Gastrocnemius medialis (tissue), 4 donors: ENCODE results near the gene C13orf46. TPM values are rescaled to one million over a fixed set of nuclear protein-coding genes. Genes with fewer than 3 reads are reported as not detected.

Experiments
- ATAC-seq, 2 donors: fragments of 150-250 bp; one replicate each; pipeline ENCODE4 v1.9.1; 2016
- DNase-seq, 2 donors: peaks; one replicate each; pipeline ENCODE4 v3.0.0-alpha.2; 2019
- H3K27ac ChIP-seq, 4 donors: fragments of 200-600 bp; sonication (generic); 1 replicate in 1 of 4; 2 replicates in 3 of 4; pipeline ENCODE4 v1.5.1; 2016 to 2018; ENCODE audit warnings: mild to moderate bottlenecking in 2 of 4, moderate library complexity in 1 of 4
- H3K27me3 ChIP-seq, 3 donors: fragments of 200-600 bp; sonication (generic) in 2 of 3; 1 replicate in 1 of 3; 2 replicates in 2 of 3; pipeline versions ENCODE4 v1.5.1 to v1.6.0; 2016 to 2019; ENCODE audit warnings: mild to moderate bottlenecking in 1 of 3, moderate library complexity in 1 of 3
- H3K36me3 ChIP-seq, 2 donors: fragments of 200-600 bp; sonication (generic) in 1 of 2; one replicate each; pipeline ENCODE4 v1.5.1; 2017 to 2018
- H3K4me1 ChIP-seq, 2 donors: fragments of 200-600 bp; sonication (generic) in 1 of 2; one replicate each; pipeline ENCODE4 v1.5.1; 2016 to 2017; ENCODE audit warnings: mild to moderate bottlenecking in 2 of 2
- H3K4me3 ChIP-seq, 4 donors: fragments of 200-600 bp; sonication (generic) in 3 of 4; 1 replicate in 1 of 4; 2 replicates in 3 of 4; pipeline ENCODE4 v1.5.1; 2016 to 2019; ENCODE audit warnings: mild to moderate bottlenecking in 2 of 4
- H3K9me3 ChIP-seq, 3 donors: fragments of 200-600 bp; sonication (generic) in 2 of 3; 1 replicate in 1 of 3; 2 replicates in 2 of 3; pipeline ENCODE4 v1.5.1; 2016 to 2019
- CTCF ChIP-seq, 5 experiments: fragments of 450-650 bp in 3 of 5; fragments of 200-600 bp in 2 of 5; sonication (generic) in 2 of 5; IDR thresholded peaks in 4 of 5; conservative IDR thresholded peaks in 1 of 5; 1 replicate in 4 of 5; 2 replicates in 1 of 5; pipeline ENCODE4 v1.5.1; 2016 to 2019; ENCODE audit warnings: antibody characterized with exemption in 5 of 5, mild to moderate bottlenecking in 3 of 5, moderate library complexity in 3 of 5
- POLR2A ChIP-seq, 2 donors: fragments of 450-650 bp; IDR thresholded peaks; one replicate each; pipeline ENCODE4 v1.6.1; 2017; ENCODE audit warnings: antibody characterized with exemption in 2 of 2, mild to moderate bottlenecking in 2 of 2, moderate library complexity in 2 of 2
- in situ Hi-C, 4 donors: fragments of 200-750 bp; cut with MboI; loops; one replicate each; pipeline versions ENCODE4 v1.15.0 to v1.8.0; 2017; ENCODE audit warnings: low sequenced_read_pairs in 4 of 4
- intact Hi-C: fragments of 100-400 bp; cut with DNase I; formaldehyde crosslinking; loops from one replicate; pipeline ENCODE4 v1.15.1; 2023; ENCODE audit warnings: low total_unique reads
- total RNA-seq, 4 donors: library from RNA; depleted of rRNA; stranded (reverse); fragments of >200 nt; gene quantifications; one replicate each; pipeline versions ENCODE4 v1.1.0 to v1.2.3, GENCODE V29; 2016

C13orf46 gene
- total RNA-seq, 4 donors from 2014 or later = 0.10 to 0.69 (median 0.15) TPM; not detected in 1

- ATAC-seq (no peak), DNase-seq (peak; percentile 1 to 9)
- TF ChIP-seq CTCF (IDR thresholded peaks at IDR 0.05 in 4 of 5, conservative IDR thresholded peaks at IDR 0.05 in 1 of 5) (no peak), POLR2A (IDR thresholded peaks at IDR 0.05) (no peak)
- Histone ChIP-seq H3K27ac (no peak overlapping the region), H3K36me3 (no peaks in the 10 kb centered on the region), H3K4me1 (peaks cover 37 to 46% of the 10 kb centered on the region in 2 donors), H3K9me3 (no peaks in the 10 kb centered on the region), H3K4me3 (no peak overlapping the region), H3K27me3 (no peaks in the 10 kb centered on the region)
- intact Hi-C loops (no loop called here), in situ Hi-C loops (no loop called here)
Observed at GRCh38 chr13:113930671-113931637, 42.9 kb downstream of the C13orf46 start.

- TF ChIP-seq CTCF (IDR thresholded peaks at IDR 0.05 in 4 of 5, conservative IDR thresholded peaks at IDR 0.05 in 1 of 5) (no peak), POLR2A (IDR thresholded peaks at IDR 0.05) (no peak)
- H3K4me3 ChIP-seq = no peak overlapping the region
- intact Hi-C loops (loop anchor here (2.0 to 5.0 kb wide), 3 partner anchors 67 to 108 kb away; no protein-coding TSS in a partner anchor), in situ Hi-C loops (loop anchor here in 1 of 4 donors (10.0 kb wide), 1 partner anchor 105 kb away; no protein-coding TSS in a partner anchor)
- ATAC-seq (no peak), DNase-seq (peak; percentile 17 to 51)
- H3K27me3 ChIP-seq = no peaks in the 10 kb centered on the region
- peak overlapping the region; percentile 84 to 90 (median 87) for H3K27ac ChIP-seq
- peaks cover 38 to 40% of the 10 kb centered on the region in 2 donors for H3K4me1 ChIP-seq
- H3K36me3 ChIP-seq = no peaks in the 10 kb centered on the region
- no peaks in the 10 kb centered on the region for H3K9me3 ChIP-seq
Observed at GRCh38 chr13:113929628-113930615, 44.0 kb downstream of the C13orf46 start.

- intact Hi-C loops (loop anchor here (2.0 to 5.0 kb wide), 3 partner anchors 66 to 107 kb away; no protein-coding TSS in a partner anchor), in situ Hi-C loops (loop anchor here in 1 of 4 donors (10.0 kb wide), 1 partner anchor 104 kb away; no protein-coding TSS in a partner anchor)
- ATAC-seq (peak; percentile 81 to 82), DNase-seq (peak; percentile 95 to 99)
- H3K9me3 ChIP-seq = no peaks in the 10 kb centered on the region
- H3K4me3 ChIP-seq = peak overlapping the region in 2 of 4 donors; percentile 5 to 28
- peak overlapping the region; percentile 84 to 90 (median 87) for H3K27ac ChIP-seq
- TF ChIP-seq CTCF (IDR thresholded peaks at IDR 0.05 in 4 of 5, conservative IDR thresholded peaks at IDR 0.05 in 1 of 5) (no peak), POLR2A (IDR thresholded peaks at IDR 0.05) (peak in 1 of 2 donors; percentile 8)
- peaks cover 38 to 40% of the 10 kb centered on the region in 2 donors for H3K4me1 ChIP-seq
- no peaks in the 10 kb centered on the region for H3K36me3 ChIP-seq
- H3K27me3 ChIP-seq = no peaks in the 10 kb centered on the region
Observed at GRCh38 chr13:113928685-113929627, 44.9 kb downstream of the C13orf46 start.
